Measurements from ENCODE around the gene HSPH1.

DNA sequence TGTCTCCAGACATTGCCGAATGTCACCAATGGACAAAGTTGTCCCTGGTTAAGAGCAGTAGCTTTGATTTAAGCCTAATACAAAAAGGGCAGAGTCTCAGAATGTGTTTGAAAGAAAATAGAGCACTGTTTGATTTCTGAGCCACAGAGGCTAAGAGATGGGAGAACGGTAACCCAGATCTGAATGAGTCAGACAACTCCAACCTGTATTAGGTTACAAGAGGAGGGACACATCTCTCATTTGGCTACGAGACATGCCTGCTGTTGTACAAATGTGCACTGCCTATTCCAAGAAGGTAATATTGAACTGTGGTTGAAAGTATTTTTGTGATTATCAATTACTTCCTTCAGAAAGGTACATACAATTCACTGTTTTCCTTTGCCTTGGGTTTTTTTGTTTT, 4.9 kb upstream of the HSPH1 start:
- no peak for TF ChIP-seq POLR2A (IDR thresholded peaks at IDR 0.05; ENCODE audit: low read depth)
- TF ChIP-seq, protein P1, sequence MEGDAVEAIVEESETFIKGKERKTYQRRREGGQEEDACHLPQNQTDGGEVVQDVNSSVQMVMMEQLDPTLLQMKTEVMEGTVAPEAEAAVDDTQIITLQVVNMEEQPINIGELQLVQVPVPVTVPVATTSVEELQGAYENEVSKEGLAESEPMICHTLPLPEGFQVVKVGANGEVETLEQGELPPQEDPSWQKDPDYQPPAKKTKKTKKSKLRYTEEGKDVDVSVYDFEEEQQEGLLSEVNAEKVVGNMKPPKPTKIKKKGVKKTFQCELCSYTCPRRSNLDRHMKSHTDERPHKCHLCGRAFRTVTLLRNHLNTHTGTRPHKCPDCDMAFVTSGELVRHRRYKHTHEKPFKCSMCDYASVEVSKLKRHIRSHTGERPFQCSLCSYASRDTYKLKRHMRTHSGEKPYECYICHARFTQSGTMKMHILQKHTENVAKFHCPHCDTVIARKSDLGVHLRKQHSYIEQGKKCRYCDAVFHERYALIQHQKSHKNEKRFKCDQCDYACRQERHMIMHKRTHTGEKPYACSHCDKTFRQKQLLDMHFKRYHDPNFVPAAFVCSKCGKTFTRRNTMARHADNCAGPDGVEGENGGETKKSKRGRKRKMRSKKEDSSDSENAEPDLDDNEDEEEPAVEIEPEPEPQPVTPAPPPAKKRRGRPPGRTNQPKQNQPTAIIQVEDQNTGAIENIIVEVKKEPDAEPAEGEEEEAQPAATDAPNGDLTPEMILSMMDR (IDR thresholded peaks at IDR 0.05): no peak
- TF ChIP-seq EP300 (IDR thresholded peaks at IDR 0.05): no peak

All from esophagus muscularis mucosa (tissue), 4 donors.